OCI-M1 (cell line): ENCODE measurements around the gene PRICKLE2.

ENCODE experiments used
- DNase-seq: peaks from one replicate; lab custom pipeline; 2025; lab: John Stamatoyannopoulos, UW

The PRICKLE2 gene

DNA sequence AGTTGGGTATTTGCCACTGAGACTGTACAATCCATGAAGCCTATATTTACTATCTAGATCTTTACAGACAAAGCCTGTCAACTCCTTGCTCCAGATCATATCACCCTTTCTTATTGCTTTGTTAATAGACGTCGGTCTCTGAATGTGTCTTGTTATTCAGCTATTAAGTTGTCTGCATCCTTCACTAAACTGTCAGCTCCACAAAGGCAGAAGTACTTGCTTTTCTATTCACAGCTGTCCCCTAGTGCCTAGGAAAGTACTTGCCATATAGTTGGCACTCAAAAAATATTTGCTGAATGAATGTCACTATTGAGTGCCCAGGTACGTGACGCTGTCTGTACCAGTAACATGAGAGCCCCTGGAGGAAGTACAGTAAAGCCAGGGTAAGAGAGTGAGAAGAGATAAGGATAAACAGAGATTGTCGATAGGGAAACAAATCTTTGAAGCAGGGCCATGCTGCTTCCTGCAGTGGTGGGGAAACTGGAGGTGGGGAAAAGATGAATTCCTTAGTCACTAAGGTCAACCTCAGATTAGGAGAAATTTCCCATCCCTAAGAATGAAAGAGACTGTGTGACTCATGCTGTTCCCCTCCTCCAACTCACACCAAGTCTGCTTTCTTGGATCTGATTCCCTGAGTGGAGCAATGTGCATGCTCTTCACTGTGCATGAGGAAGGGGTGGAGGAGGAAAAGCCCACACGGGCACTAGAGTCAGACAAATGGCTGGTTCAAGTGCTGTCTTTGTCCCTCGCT is 36.3 kb downstream of the PRICKLE2 start:
- peak; percentile 7 for DNase-seq

DNA sequence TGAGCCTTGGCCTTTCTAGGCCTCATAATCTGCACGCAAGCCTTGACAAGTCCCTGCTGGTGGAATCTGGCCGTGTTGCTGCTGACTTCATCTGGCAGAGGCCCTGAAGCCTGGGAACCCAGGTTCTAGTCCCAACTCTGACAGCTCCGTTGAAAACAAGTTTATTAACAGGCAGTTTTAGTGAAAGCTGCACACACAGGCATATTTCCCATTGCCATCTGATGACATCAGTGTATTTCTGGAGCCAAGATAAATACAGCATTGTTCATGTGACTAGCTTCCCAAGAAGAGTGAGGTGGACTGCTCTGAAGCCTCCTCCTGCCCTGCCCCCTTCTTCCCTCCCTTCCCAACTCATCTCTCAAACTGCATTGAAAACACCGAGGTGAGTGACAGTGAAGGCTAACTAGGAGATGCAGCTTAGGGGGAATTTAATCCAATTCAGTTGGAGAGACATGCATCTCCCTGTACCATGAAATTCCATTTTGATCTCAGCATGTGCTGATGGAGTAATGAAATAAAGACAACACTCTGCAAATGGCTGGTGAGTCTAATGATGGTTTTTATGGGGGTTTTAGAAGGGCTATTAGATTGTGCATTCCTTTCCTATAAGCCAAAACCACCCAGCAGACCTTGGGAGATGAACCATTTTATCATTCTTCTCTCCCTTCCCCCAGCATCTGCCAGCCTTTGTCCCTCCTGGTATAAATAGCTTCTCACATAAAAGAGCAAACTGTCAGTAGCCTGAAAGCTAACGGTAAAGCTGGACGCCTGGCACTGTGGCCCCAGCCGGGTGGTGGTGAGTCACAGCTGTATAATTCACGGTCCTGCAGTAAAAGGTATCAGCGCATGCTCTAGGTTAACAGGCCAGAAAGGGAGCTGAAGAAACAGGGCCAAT is 38.0 kb downstream of the PRICKLE2 start:
- no peak for DNase-seq

- DNase-seq = no peak
These were observed 38.6 kb downstream of the PRICKLE2 start for GRCh38 chr3:64186667-64187064.

GRCh38 chr3:64185436-64185835 is 39.8 kb downstream of the PRICKLE2 start:
- no peak for DNase-seq

- no peak for DNase-seq
These were observed 40.6 kb downstream of the PRICKLE2 start for GRCh38 chr3:64184621-64185020.

- DNase-seq = no peak
These were observed 45.4 kb downstream of the PRICKLE2 start for GRCh38 chr3:64179860-64180259.

DNA sequence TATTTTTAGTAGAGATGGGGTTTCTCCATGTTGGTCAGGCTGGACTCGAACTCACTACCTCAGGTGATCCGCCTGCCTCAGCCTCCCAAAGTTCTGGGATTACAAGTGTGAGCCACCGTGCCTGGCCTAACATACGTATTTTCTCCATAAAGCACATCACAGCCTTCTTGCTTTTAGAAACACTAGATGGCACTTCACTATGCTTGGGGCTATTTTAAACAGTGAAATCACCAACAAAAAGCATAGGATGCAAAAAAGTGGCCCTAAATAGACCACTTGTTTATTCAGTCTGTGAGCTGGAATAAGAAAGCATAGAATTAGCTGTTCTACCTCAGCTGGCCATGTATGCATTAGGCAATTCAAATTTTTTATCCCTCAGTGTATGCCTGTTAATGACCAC is 46.0 kb downstream of the PRICKLE2 start:
- DNase-seq = no peak

- no peak for DNase-seq
These were observed 46.8 kb downstream of the PRICKLE2 start for GRCh38 chr3:64178419-64178818.

- no peak for DNase-seq
These were observed 48.7 kb downstream of the PRICKLE2 start for GRCh38 chr3:64176461-64176996.

DNA sequence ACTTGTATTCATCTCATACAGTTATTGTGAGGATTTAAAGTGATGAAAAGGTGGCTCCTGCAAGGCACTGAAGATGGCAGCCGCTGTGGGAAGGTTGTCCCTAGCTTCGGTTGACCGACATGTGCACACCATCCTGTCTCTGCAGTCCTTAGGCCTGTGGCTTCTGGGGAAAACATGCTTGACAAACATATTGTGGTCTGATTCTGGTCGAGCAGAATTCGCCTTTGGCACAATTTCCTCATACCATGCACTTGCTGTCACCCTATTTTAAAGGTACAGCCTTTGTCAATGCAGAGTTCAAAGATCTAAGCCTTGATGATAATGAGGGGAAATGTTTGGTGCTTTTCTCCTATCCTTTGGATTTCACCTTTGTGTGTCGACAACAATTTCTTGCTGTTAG is 50.9 kb downstream of the PRICKLE2 start:
- no peak for DNase-seq

- DNase-seq = no peak
These were observed 51.7 kb downstream of the PRICKLE2 start for GRCh38 chr3:64173563-64173962.

DNA sequence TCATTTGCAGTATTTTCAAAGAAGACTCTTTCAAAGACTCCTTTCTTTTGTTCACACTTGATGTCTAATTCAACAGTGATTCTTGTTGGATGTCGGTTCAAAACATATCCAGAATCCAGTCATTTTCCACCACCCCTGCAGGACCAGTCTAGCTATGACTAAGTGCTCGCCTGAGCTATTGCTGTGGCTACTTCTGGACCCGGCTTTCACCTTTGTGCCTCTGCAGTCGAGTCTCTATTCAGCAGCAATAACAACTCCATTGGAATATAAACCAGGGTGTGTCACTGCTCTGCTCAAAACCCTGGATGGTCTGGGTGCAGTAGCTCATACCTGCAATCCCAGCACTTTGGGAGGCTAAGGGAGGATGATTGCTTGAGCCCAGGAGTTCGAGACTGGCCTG is 55.0 kb downstream of the PRICKLE2 start:
- DNase-seq = no peak

DNA sequence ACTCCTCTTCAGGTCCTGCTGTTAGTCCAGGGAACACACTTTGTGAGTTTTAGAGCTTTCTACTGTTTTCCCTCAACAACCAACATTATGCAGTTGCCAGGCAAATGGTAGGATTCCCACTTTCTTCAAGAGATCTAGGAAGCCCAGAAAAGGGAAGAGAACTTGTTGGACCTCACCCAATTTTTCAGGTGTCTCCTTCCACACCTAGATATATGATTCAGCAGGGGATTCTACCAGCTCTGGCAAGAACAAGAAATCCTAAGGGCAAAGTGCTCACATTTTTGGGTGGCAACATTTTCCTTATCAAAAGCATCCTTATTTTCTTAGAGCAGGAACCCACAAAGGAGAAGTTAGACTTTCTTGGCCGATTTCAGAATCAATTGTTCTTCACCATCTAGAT is 57.4 kb downstream of the PRICKLE2 start:
- no peak for DNase-seq

DNA sequence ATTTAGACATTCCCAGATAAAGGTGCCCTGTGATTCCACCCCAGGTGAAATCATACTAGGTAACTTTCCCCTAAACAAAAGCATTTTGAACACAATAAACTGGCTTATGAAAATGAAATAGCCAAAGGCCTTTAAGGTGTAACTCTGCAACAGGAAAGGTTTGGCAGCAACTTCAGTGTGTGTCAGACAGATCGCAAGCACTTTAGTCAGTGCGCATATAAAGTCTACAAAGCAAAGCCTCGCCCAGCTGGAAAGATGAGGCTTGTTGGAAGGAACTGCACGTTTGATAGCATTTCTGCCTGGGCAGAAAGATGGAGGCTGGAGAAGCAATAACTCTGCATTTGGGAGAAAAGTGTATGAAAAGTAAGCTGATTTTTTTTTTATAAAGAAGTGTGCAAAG is 57.9 kb downstream of the PRICKLE2 start:
- no peak for DNase-seq

- DNase-seq = no peak
These were observed 58.6 kb downstream of the PRICKLE2 start for GRCh38 chr3:64166584-64167162.

- DNase-seq = no peak
These were observed 60.9 kb downstream of the PRICKLE2 start for GRCh38 chr3:64164349-64164748.

DNA sequence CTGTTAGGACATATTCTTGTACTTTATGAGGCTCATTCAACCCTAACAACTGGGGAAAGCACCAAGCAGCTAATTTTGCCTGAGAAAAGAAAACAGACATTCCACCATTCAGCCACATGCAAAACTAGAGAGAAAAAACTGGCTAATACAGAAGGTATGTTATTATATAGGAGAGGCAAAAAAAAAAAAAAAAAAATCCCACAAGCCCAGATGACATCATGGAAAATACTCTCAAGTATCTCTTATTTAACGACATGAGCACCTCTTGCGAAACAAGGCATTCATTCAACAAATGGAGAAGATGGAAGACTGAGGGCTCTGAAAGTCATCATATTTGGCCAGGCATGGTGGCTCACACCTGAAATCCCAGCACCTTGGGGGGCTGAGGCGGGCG is 61.5 kb downstream of the PRICKLE2 start:
- peak; percentile 18 for DNase-seq

GRCh38 chr3:64163019-64163754 is 62.1 kb downstream of the PRICKLE2 start:
- DNase-seq = no peak

GRCh38 chr3:64161481-64161952 is 63.7 kb downstream of the PRICKLE2 start:
- peak; percentile 3 for DNase-seq

DNA sequence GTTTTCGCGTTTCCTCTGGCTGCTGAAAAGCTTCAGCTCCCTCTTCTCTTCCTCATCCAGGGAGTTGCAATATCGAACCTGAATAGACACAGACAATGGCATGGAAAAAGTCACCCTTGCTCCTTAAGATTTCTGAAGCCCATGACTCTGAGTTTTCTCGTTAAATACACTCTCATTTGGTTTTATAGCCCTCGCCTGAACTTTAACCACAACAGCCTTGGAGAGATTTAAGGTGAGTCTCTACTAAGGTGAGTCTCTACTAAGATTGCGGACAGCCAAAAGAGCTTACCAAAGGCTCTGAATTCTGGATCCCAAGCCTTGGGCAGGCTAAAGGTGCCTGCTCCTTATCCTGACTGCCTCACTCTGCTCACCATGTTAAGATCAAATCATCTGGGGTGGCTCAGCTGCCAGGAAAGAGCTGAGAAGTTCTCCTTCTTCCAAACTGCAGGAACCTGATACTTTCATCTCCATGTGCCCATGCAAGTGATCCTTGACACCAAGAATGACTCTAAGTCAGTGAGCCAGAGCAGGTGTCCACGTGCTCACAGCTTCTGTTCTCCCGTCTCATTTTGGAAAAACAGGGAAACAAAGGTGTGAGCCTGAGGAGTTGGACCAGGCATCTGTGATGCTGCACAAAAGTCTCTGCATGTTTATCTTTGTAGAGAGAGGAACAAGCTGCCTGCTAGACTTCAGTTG is 65.1 kb downstream of the PRICKLE2 start:
- DNase-seq = no peak

DNA sequence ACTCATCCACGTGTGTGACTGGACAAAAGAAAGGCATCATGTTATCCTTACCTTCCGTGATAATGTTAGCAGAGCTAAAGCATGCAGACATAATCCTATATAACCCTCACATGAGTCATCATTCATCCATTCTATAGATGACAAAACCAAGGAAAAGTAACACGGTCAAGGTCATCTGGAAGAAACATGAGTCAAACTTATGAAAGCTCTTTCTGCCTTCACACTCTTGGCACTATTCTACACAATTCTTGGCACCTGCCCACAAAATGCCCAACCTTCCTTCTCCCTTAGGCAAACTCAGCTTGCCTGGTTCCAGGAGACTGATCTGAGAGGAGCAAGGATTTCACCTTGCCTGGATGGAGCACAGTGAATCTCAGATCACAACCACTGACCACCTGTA is 66.9 kb downstream of the PRICKLE2 start:
- no peak for DNase-seq
